Measurements from ENCODE around the gene SLX1A. TPM values are rescaled to one million over a fixed set of nuclear protein-coding genes. Genes with fewer than 3 reads are reported as not detected.
"Not testable (repeated sequence)": the region's sequence is repeated elsewhere in the genome, so short reads cannot be mapped to it uniquely, and the experiment has no call there.

SLX1A gene
- total RNA-seq, 2 experiments from 2014 or later, result 54.1 to 95.0 TPM

DNA sequence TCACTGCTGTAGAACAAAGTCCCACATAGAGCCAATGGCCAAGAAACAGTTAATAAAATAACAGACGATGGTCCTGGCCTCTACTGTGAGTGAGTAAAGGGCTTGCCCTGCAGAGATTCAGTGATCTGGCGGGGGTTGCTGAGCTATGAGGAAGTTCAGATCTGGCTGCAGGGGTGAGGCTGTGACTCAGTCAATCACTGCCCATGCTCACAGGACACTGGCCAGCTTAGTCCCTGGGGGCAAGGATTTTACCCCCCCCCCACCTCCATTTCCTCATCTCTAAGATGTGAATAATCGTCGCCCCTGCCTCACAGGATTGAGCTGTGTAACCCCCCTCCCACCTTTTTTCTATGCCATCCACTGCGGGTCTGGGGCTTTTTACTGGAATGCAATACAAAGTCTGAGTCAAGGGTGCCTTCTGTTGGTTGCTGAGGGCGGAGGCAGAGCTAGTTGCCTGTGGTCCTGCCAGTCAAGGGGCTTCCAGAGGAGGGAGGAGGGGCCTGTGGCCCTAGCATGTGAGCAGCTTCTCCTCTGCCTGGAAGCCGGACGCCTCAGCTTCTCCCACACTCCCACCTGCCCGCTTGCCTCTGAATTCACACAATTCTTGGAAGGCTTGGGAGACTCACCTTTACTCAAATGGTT is 13.5 kb downstream of the SLX1A start:
- H3K27ac Mint-ChIP-seq; H3K4me3 Mint-ChIP-seq; DNase-seq; H3K27me3 Mint-ChIP-seq; H3K9me3 Mint-ChIP-seq; H3K4me1 Mint-ChIP-seq; H3K36me3 Mint-ChIP-seq (ENCODE audit: low read depth); POLR2A ChIA-PET: not testable (repeated sequence)
- CTCF ChIA-PET, result interaction anchor here (0.6 kb wide), 1 partner anchor 272 kb away, joined by 3 read pairs; no protein-coding TSS in a partner anchor

DNA sequence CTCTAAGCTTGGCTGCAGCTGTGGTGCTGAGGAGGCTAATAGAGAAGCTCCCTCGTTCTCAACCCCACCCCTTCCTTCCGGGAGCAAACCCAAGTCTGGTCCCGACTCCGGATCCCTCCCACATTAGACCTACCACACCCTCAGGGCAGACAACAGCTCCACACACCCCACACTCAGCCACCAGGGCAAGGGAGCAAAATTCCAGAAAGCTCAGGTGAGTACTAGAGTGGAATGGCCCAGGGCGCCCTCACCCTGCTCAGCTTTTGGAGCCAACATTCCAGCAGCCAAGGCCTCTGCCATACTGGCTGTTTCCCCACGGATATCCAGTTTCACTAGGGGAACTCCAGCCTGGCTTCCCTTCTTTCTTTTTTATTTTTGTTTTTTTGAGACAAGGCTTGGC is 15.4 kb downstream of the SLX1A start:
- H3K27me3 Mint-ChIP-seq; CTCF ChIA-PET; H3K36me3 Mint-ChIP-seq (ENCODE audit: low read depth); H3K4me3 Mint-ChIP-seq; H3K27ac Mint-ChIP-seq; H3K9me3 Mint-ChIP-seq; POLR2A ChIA-PET; DNase-seq; H3K4me1 Mint-ChIP-seq: not testable (repeated sequence)

DNA sequence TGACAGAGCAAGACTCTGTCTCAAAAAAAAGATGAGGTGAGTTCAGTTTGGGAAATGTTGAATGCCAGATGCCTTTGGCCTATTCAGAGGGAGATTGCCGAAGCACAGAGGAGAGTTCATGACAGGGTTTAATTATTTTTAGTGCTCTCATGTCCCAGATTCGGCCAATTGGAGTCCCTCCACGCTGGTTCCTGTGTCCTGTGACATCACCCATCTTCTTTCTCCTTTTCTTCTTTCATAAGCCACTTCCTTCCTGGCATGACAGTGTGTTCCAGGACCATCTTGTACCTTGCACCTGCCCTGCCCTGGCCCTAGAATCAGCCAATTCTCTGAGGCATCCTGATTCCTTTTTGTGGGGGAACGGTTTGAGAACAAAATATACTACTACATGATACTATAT is 17.7 kb downstream of the SLX1A start:
- H3K4me3 Mint-ChIP-seq; POLR2A ChIA-PET; H3K36me3 Mint-ChIP-seq (ENCODE audit: low read depth); H3K27me3 Mint-ChIP-seq; H3K27ac Mint-ChIP-seq; CTCF ChIA-PET; DNase-seq; H3K9me3 Mint-ChIP-seq; H3K4me1 Mint-ChIP-seq: not testable (repeated sequence)

DNA sequence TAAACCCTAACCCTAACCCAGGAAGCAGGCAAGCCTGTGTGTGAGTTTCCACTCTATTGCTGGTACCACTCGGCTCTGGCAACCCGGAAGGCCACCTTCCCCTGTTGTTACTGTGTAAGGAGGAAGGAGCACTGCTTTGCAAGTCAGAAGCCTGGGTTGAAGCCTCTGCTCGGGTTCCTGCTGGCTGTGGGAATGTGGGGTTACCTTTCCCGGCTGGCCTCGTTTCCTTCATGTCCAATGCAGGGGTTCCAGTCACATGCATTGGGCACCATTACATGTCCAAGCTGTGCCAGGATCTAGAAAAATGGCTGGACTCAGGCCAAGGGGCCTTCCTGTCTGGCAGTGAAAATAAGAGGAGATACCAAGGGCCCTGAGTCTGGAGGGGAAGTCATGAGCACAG is 23.4 kb downstream of the SLX1A start:
- H3K36me3 Mint-ChIP-seq (ENCODE audit: low read depth); POLR2A ChIA-PET; H3K27ac Mint-ChIP-seq; H3K4me1 Mint-ChIP-seq; H3K27me3 Mint-ChIP-seq; CTCF ChIA-PET; H3K9me3 Mint-ChIP-seq; H3K4me3 Mint-ChIP-seq: not testable (repeated sequence)
- peak; percentile 5 for DNase-seq

Other genes starting within 250 kb of the SLX1A start
- 10 to 100 TPM; 57.8 to 60.5 TPM for gene TMEM219, start 231.8 kb upstream of the SLX1A start, total RNA-seq
- 10 to 100 TPM; 47.7 to 48.8 TPM for gene TAOK2, start 220.0 kb upstream of the SLX1A start, total RNA-seq
- 10 to 100 TPM; 37.0 to 45.0 TPM for gene HIRIP3, start 198.3 kb upstream of the SLX1A start, total RNA-seq
- gene INO80E, start 197.6 kb upstream of the SLX1A start, total RNA-seq, result 100 to 1,000 TPM; 113 to 134 TPM
- under 1 TPM; 0.19 to 0.30 TPM for gene DOC2A, start 182.8 kb upstream of the SLX1A start, total RNA-seq
- gene C16orf92, start 170.7 kb upstream of the SLX1A start, total RNA-seq, result not detected
- 1 to 10 TPM; 7.1 to 7.2 TPM for gene TLCD3B, start 162.6 kb upstream of the SLX1A start, total RNA-seq
- 1,000 to 10,000 TPM; 1,139 to 1,329 TPM for gene ALDOA, start 128.1 kb upstream of the SLX1A start, total RNA-seq
- 100 to 1,000 TPM; 129 to 136 TPM for gene PPP4C, start 117.9 kb upstream of the SLX1A start, total RNA-seq
- 1 to 10 TPM; 1.2 to 1.7 TPM for gene TBX6, start 102.0 kb upstream of the SLX1A start, total RNA-seq
- 10 to 100 TPM; 50.7 to 55.4 TPM for gene YPEL3, start 97.7 kb upstream of the SLX1A start, total RNA-seq
- 10 to 100 TPM; 11.8 to 13.2 TPM for gene GDPD3, start 80.3 kb upstream of the SLX1A start, total RNA-seq
- gene MAPK3, start 70.7 kb upstream of the SLX1A start, total RNA-seq, result 10 to 100 TPM; 65.4 to 69.2 TPM
- gene CORO1A, start 10.3 kb upstream of the SLX1A start, total RNA-seq, result 1,000 to 10,000 TPM; 1,809 to 1,847 TPM
- gene BOLA2B, start 209 bp upstream of the SLX1A start, total RNA-seq, result 100 to 1,000 TPM; 136 to 141 TPM
- gene SULT1A3, start 5.4 kb downstream of the SLX1A start, total RNA-seq, result 10 to 100 TPM; 37.5 to 38.1 TPM
- gene NPIPB13, start 54.6 kb downstream of the SLX1A start, total RNA-seq, result 10 to 100 TPM in 1 of 2 experiments, 1 to 10 TPM in 1; 9.0 to 11.4 TPM
- 10 to 100 TPM; 51.8 to 65.0 TPM for gene CD2BP2, start 161.4 kb downstream of the SLX1A start, total RNA-seq
- gene TBC1D10B, start 176.6 kb downstream of the SLX1A start, total RNA-seq, result 10 to 100 TPM; 63.9 to 69.9 TPM
- gene MYL11, start 180.9 kb downstream of the SLX1A start, total RNA-seq, result not detected
- gene SEPTIN1, start 188.7 kb downstream of the SLX1A start, total RNA-seq, result 100 to 1,000 TPM; 383 to 413 TPM
- gene ZNF48, start 201.5 kb downstream of the SLX1A start, total RNA-seq, result 10 to 100 TPM; 13.7 to 13.9 TPM
- 1 to 10 TPM; 3.4 to 3.7 TPM for gene ZNF771, start 213.7 kb downstream of the SLX1A start, total RNA-seq
- gene DCTPP1, start 236.2 kb downstream of the SLX1A start, total RNA-seq, result 10 to 100 TPM; 48.4 to 51.4 TPM

All from activated CD4-positive, alpha-beta T cell treated with anti-CD3 and anti-CD28 coated beads, Interleukin-2, amount 10 ng/mL, durations not matched to agents 7 days and 5 days (primary cell).